Mesenchymal stem cell (in vitro differentiated cells and primary cell): ENCODE measurements around the gene CRNKL1.

Experiments
- DNase-seq: peaks from one replicate; pipeline ENCODE4 v3.0.0-alpha.2; 2013
- H2AFZ ChIP-seq: one replicate; pipeline ENCODE4 v1.6.1; 2013; ENCODE audit warnings: low read depth, mild to moderate bottlenecking, control low read depth, inconsistent platforms, low read length, moderate library complexity
- H2AK5ac ChIP-seq: 2 replicates; pipeline ENCODE4 v1.6.1; 2013; ENCODE audit warnings: low read length, moderate library complexity, mild to moderate bottlenecking, inconsistent platforms; ENCODE audit not compliant: severe bottlenecking
- H2BK120ac ChIP-seq: one replicate; pipeline ENCODE4 v1.6.1; 2013; ENCODE audit warnings: low read depth, mild to moderate bottlenecking, inconsistent platforms, low read length, moderate library complexity
- H2BK12ac ChIP-seq, 2 experiments: one replicate each; pipeline ENCODE4 v1.6.1; 2013; ENCODE audit warnings: inconsistent platforms in 2 of 2, low read length in 2 of 2, mild to moderate bottlenecking in 2 of 2, moderate library complexity in 2 of 2, control low read depth in 1 of 2
- H2BK15ac ChIP-seq: one replicate; pipeline ENCODE4 v1.6.1; 2013; ENCODE audit warnings: mild to moderate bottlenecking, low read depth, inconsistent platforms; ENCODE audit not compliant: poor library complexity, severe bottlenecking
- H2BK5ac ChIP-seq: 2 replicates; pipeline ENCODE4 v1.6.1; 2013; ENCODE audit warnings: low read depth, mild to moderate bottlenecking, low read length, control low read depth, inconsistent platforms; ENCODE audit not compliant: poor library complexity, severe bottlenecking
- H3K14ac ChIP-seq, 2 experiments: one replicate each; pipeline ENCODE4 v1.6.1; 2013; ENCODE audit warnings: inconsistent platforms in 2 of 2, low read length in 2 of 2, control low read depth in 1 of 2, mild to moderate bottlenecking in 1 of 2, moderate library complexity in 1 of 2
- H3K18ac ChIP-seq, 2 experiments: one replicate each; pipeline ENCODE4 v1.6.1; 2013; ENCODE audit warnings: inconsistent platforms in 2 of 2, low read length in 2 of 2, control low read depth in 1 of 2, low read depth in 1 of 2, mild to moderate bottlenecking in 1 of 2
- H3K23ac ChIP-seq, 2 experiments: one replicate each; pipeline ENCODE4 v1.6.1; 2013; ENCODE audit warnings: inconsistent platforms in 2 of 2, low read length in 2 of 2, mild to moderate bottlenecking in 2 of 2, moderate library complexity in 2 of 2, control low read depth in 1 of 2
- H3K27ac ChIP-seq: 2 replicates; pipeline ENCODE4 v1.5.1; 2013; ENCODE audit warnings: mild to moderate bottlenecking, moderate library complexity, low read length, control low read depth, inconsistent platforms; ENCODE audit not compliant: poor library complexity, severe bottlenecking
- H3K27me3 ChIP-seq, 2 experiments: 2 replicates each; pipeline versions ENCODE4 v1.6.1 to v1.7.0; 2013; ENCODE audit warnings: low read length in 2 of 2, mild to moderate bottlenecking in 2 of 2, moderate library complexity in 2 of 2, control low read depth in 1 of 2, inconsistent platforms in 1 of 2; ENCODE audit not compliant: control insufficient read depth in 1 of 2, insufficient read depth in 1 of 2
- H3K36me3 ChIP-seq, 2 experiments: 2 replicates each; pipeline versions ENCODE4 v1.6.1 to v1.7.0; 2013; ENCODE audit warnings: low read length in 2 of 2, control low read depth in 1 of 2, inconsistent platforms in 1 of 2, low read depth in 1 of 2, mild to moderate bottlenecking in 1 of 2; ENCODE audit not compliant: insufficient read depth in 2 of 2, control insufficient read depth in 1 of 2
- H3K4ac ChIP-seq, 2 experiments: one replicate each; pipeline ENCODE4 v1.6.1; 2013; ENCODE audit warnings: inconsistent platforms in 2 of 2, low read length in 2 of 2, mild to moderate bottlenecking in 2 of 2, moderate library complexity in 2 of 2, control low read depth in 1 of 2, low read depth in 1 of 2
- H3K4me1 ChIP-seq: 2 replicates; pipeline ENCODE4 v1.6.1; 2013; ENCODE audit warnings: low read depth, low read length, control low read depth; ENCODE audit not compliant: control insufficient read depth, insufficient read depth
- H3K4me2 ChIP-seq: 2 replicates; pipeline ENCODE4 v1.6.1; 2013; ENCODE audit warnings: low read length, mild to moderate bottlenecking, inconsistent platforms; ENCODE audit not compliant: poor library complexity, severe bottlenecking
- H3K4me3 ChIP-seq, 2 experiments: 2 replicates each; pipeline versions ENCODE4 v1.5.1 to v1.7.0; 2013; ENCODE audit warnings: low read length in 2 of 2, mild to moderate bottlenecking in 2 of 2, control low read depth in 1 of 2, low read depth in 1 of 2; ENCODE audit not compliant: insufficient read depth in 1 of 2
- H3K79me1 ChIP-seq: replicated peaks from 2 replicates; pipeline ENCODE4 v1.6.1; 2013; ENCODE audit warnings: mild to moderate bottlenecking, control low read depth, low read length, inconsistent platforms; ENCODE audit not compliant: poor library complexity, severe bottlenecking
- H3K9ac ChIP-seq: 2 replicates; pipeline ENCODE4 v1.7.0; 2013; ENCODE audit warnings: mild to moderate bottlenecking, low read length, moderate library complexity
- H3K9me3 ChIP-seq: 2 replicates; pipeline ENCODE4 v1.7.0; 2013; ENCODE audit warnings: mild to moderate bottlenecking, low read length; ENCODE audit not compliant: control insufficient read depth
- H4K8ac ChIP-seq: one replicate; pipeline ENCODE4 v1.6.1; 2013; ENCODE audit warnings: inconsistent platforms, mild to moderate bottlenecking, low read length, moderate library complexity
- H4K91ac ChIP-seq: one replicate; pipeline ENCODE4 v1.6.1; 2013; ENCODE audit warnings: mild to moderate bottlenecking, low read length, inconsistent platforms
- WGBS: methylation state at CpG from one replicate; pipeline ENCODE4 v1.1.7; 2013; ENCODE audit warnings: mixed read lengths; 5-methylcytosine and 5-hydroxymethylcytosine counted together

Gene CRNKL1

GRCh38 chr20:20021835-20022234 is 30.4 kb downstream of the CRNKL1 start:
- Histone ChIP-seq H2BK120ac (no peak overlapping the region), H3K9me3 (no peaks in the 10 kb centered on the region), H3K14ac (no peak overlapping the region), H3K27ac (no peak overlapping the region), H2BK15ac (no peak overlapping the region), H2BK12ac (no peak overlapping the region), H3K18ac (no peak overlapping the region), H3K4ac (no peak overlapping the region), H2BK5ac (no peak overlapping the region), H3K9ac (peak overlapping the region; percentile 20), H3K4me3 (no peak overlapping the region), H4K91ac (no peak overlapping the region), H3K36me3 (peaks cover 10 to 39% of the 10 kb centered on the region in 2 experiments), H4K8ac (no peak overlapping the region), H3K4me1 (peaks cover 13% of the 10 kb centered on the region), H3K27me3 (no peaks in the 10 kb centered on the region), H2AK5ac (no peak overlapping the region), H3K23ac (no peak overlapping the region), H3K79me1 (peaks cover 2% of the 10 kb centered on the region), H2AFZ (no peak overlapping the region), H3K4me2 (no peak overlapping the region)
- WGBS: 93% methylated on average over 4 of the region's 7 CpGs
- DNase-seq: no peak

GRCh38 chr20:20020908-20021307 is 31.4 kb downstream of the CRNKL1 start:
- Histone ChIP-seq H4K8ac (peak overlapping the region; percentile 32), H2BK12ac (no peak overlapping the region), H3K23ac (no peak overlapping the region), H3K79me1 (peaks cover 2% of the 10 kb centered on the region), H3K9me3 (no peaks in the 10 kb centered on the region), H2BK120ac (no peak overlapping the region), H2BK15ac (no peak overlapping the region), H3K9ac (no peak overlapping the region), H3K18ac (no peak overlapping the region), H3K36me3 (peaks cover 10 to 30% of the 10 kb centered on the region in 2 experiments), H3K4me2 (no peak overlapping the region), H3K27me3 (no peaks in the 10 kb centered on the region), H3K27ac (no peak overlapping the region), H3K4me3 (no peak overlapping the region), H2AFZ (no peak overlapping the region), H4K91ac (no peak overlapping the region), H3K4me1 (peaks cover 13% of the 10 kb centered on the region), H3K14ac (no peak overlapping the region), H2AK5ac (peak overlapping the region; percentile 74), H3K4ac (no peak overlapping the region), H2BK5ac (no peak overlapping the region)
- no peak for DNase-seq
- 95% methylated on average over 11 of the region's 11 CpGs for WGBS

DNA sequence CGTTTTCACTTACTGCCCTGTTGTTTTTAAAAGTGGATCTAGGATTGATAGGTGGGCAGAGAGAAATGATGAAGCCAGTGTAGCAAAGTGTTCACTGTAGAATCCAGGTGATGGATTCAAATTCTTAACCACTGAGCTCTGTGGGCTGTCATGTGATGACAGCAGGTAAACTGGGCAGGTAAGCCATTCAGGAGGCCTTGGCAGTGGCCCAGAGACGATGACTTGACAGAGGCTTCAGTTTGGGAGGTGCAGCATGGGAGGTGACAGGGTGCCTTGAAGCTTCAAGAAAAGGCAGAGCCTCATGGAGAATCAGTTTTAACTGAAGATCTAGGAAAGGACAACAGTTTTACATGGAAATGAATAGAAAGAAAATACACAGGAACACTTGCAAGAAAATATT is 33.1 kb downstream of the CRNKL1 start:
- Histone ChIP-seq H2AK5ac (no peak overlapping the region), H3K4me1 (peaks cover 11% of the 10 kb centered on the region), H3K36me3 (peaks cover 10 to 23% of the 10 kb centered on the region in 2 experiments), H3K4ac (no peak overlapping the region), H3K27me3 (no peaks in the 10 kb centered on the region), H3K9me3 (no peaks in the 10 kb centered on the region), H3K23ac (no peak overlapping the region), H2BK5ac (no peak overlapping the region), H3K27ac (no peak overlapping the region), H4K8ac (no peak overlapping the region), H3K14ac (no peak overlapping the region), H2AFZ (no peak overlapping the region), H2BK120ac (no peak overlapping the region), H3K4me2 (no peak overlapping the region), H3K79me1 (peaks cover 2% of the 10 kb centered on the region), H2BK12ac (no peak overlapping the region), H4K91ac (no peak overlapping the region), H3K18ac (no peak overlapping the region), H3K9ac (peak overlapping the region; percentile 90), H2BK15ac (no peak overlapping the region), H3K4me3 (peak overlapping the region in 1 of 2 experiments; percentile 94)
- 100% methylated on average over 2 of the region's 2 CpGs for WGBS
- no peak for DNase-seq

DNA sequence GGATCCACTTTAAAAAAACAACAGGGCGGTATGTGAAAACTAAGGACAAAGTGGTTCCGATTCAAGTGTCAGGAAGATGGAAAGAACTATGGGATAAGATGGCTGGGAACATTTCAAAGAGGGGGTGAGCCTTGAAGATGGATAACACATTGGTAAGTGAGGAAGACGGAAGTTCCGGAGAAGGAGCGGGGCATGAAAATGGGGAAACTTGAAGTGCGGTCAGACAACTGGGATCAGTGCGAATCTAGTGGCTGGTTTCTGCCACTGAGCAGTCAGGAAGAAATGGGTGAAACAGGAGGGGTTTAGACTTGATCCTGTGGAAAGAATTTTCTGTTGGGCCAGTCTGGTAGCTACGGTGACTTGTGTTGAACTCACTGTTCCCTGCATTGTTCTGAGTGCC is 33.9 kb downstream of the CRNKL1 start:
- Histone ChIP-seq H2BK12ac (no peak overlapping the region), H3K27me3 (no peaks in the 10 kb centered on the region), H3K18ac (no peak overlapping the region), H3K14ac (no peak overlapping the region), H2BK120ac (no peak overlapping the region), H3K27ac (no peak overlapping the region), H3K23ac (no peak overlapping the region), H3K79me1 (peaks cover 2% of the 10 kb centered on the region), H3K4me1 (peaks cover 11% of the 10 kb centered on the region), H4K8ac (no peak overlapping the region), H3K4ac (no peak overlapping the region), H2AFZ (no peak overlapping the region), H3K9ac (peak overlapping the region; percentile 90), H3K9me3 (no peaks in the 10 kb centered on the region), H2BK5ac (no peak overlapping the region), H3K4me2 (peak overlapping the region; percentile 90), H2AK5ac (no peak overlapping the region), H4K91ac (no peak overlapping the region), H3K36me3 (peaks cover 10 to 16% of the 10 kb centered on the region in 2 experiments), H2BK15ac (no peak overlapping the region), H3K4me3 (peak overlapping the region in 1 of 2 experiments; percentile 94)
- 89% methylated on average over 8 of the region's 8 CpGs for WGBS
- no peak for DNase-seq
